GM21528 (cell line): Measurements from ENCODE around the gene PPP1CA.

Experiments used
- ATAC-seq: cut with Tn5 transposase; IDR thresholded peaks from one replicate; pipeline ENCODE4 v1.9.1; 2021; ENCODE audit warnings: mild to moderate bottlenecking, moderate library complexity; ENCODE audit not compliant: unreplicated experiment, low FRiP score

PPP1CA gene

DNA sequence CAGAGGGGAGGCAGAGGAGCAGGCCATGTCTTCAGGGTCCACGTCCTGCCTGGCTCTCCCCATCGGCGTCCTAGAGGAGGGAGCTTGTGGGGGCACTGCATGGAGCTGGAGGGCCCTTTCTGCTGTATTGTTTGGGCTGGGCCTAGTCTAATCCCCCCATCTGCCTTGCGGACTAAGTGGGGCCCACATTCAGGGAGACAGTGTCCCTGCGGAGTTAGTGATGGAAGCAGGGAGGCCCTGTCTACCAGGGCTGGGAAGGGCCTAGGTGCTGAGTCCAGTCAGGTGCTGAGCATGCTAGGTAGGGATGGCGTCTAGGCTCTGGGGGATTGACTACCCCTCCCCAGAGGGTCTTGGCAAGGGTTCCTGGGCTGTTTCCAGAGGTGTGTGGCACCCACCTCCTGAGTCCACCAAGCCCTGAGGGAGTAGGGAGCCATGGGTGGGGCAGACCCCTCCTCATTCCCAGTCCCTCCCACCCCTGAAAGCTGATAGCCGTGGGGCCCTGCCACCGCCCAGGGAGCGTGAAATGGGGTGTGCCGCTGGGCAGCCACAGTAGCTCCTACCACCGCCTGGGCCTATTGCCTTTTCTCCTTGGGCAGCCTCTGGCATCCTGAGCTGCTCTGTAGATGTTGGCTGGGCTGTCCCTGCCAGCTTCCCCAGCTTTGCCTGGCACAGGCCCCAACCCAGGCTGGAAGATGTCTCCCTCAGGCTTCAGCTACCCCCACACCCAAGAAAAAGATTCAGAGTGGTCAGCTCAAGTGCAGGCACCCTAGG lies 46.5 kb downstream of the PPP1CA start:
- no peak for ATAC-seq

GRCh38 chr11:67354075-67355022 lies 47.3 kb downstream of the PPP1CA start:
- no peak for ATAC-seq

GRCh38 chr11:67353317-67354074 lies 48.2 kb downstream of the PPP1CA start, which contains the start of gene POLD4:
POLD4 (minus strand) TSS chr11:67353546; CDS start chr11:67353399, 147 bp downstream.
- ATAC-seq: peak; percentile 69

DNA sequence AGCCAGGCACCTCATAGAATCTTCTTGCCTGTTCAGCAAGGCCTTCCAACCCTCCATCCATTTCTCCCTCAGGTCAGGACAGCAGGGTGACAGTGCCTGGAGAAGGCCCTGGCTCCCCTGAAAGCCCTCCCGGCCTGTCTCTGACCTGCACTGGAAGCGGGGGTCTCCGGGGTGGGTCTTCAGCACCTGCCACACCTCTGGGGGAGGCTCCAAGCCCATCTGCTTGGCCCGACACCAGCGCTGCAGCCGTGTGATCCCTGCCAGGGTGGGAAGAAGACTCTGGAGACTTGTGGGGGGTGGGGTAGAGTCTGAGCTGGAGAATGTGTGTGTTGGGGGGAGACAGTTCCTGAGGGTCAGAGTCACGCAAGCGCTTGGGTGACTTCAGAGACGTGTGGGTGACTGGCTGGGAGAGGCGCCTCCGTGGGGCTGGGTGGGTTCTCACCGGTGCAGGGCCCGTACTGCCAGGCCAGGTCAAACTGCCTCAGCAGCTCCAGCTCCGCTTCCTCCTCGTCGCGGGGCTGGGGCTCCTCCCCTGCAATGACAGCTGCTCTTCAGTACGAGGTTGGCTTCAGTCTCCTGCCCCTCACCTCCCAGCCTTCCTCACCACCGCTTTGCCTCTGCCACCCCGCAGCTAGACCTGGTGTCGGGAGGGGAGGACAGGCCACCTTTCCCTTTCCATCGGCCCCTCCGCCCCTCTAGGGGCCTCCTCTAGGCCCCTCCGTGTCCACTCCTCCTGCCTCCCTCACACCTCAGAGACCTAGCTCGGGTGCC lies 48.9 kb downstream of the PPP1CA start:
- ATAC-seq: no peak

- ATAC-seq: no peak
Observed at GRCh38 chr11:67351275-67352005, 50.2 kb downstream of the PPP1CA start.

GRCh38 chr11:67349928-67350465 lies 51.7 kb downstream of the PPP1CA start:
- ATAC-seq: no peak

GRCh38 chr11:67349457-67349856 lies 52.2 kb downstream of the PPP1CA start:
- no peak for ATAC-seq

DNA sequence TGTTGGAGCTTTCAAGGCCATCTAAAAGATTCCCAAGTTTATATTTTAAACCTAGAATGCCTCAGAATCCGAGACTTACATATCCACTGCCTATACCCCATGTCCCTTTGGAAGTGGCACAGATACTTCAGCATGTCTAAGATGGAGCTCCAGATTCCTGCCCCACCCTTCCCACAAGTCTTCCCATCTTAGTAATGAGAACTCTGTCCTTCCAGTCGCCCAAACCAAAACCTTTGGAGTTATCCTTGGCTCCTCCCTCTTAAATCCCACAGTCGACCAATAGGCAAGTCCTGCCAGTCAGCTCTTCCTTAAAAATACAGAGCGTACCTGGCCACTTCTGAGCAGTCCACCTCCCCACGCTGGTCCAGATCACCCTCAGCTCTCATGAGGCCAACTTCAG lies 52.6 kb downstream of the PPP1CA start:
- no peak for ATAC-seq
